Thyroid gland (tissue), 4 donors: ENCODE data around the gene GASK1B. TPM values are rescaled to one million over a fixed set of nuclear protein-coding genes. Genes with fewer than 3 reads are reported as not detected.

Experiments
- DNase-seq, 2 donors: peaks; one replicate each; pipeline ENCODE4 v3.0.0-alpha.2; 2019
- H3K27ac ChIP-seq, 3 donors: fragments of 200-600 bp; sonication (generic); 1 replicate in 2 of 3; 2 replicates in 1 of 3; pipeline ENCODE4 v1.5.1; 2016 to 2019; ENCODE audit warnings: mild to moderate bottlenecking in 1 of 3, moderate library complexity in 1 of 3
- H3K27me3 ChIP-seq: fragments of 200-600 bp; sonication (generic); one replicate; pipeline ENCODE4 v1.5.1; 2019
- H3K36me3 ChIP-seq, 2 donors: fragments of 200-600 bp; sonication (generic); one replicate each; pipeline ENCODE4 v1.5.1; 2016 to 2019
- H3K4me1 ChIP-seq, 2 donors: fragments of 200-600 bp; sonication (generic); one replicate each; pipeline ENCODE4 v1.5.1; 2017 to 2019
- H3K4me3 ChIP-seq, 3 donors: fragments of 200-600 bp; sonication (generic); replicated peaks in 1 of 3; 1 replicate in 2 of 3; 2 replicates in 1 of 3; pipeline ENCODE4 v1.5.1; 2016; ENCODE audit warnings: mild to moderate bottlenecking in 1 of 3
- H3K9me3 ChIP-seq: fragments of 200-600 bp; sonication (generic); one replicate; pipeline ENCODE4 v1.5.1; 2017
- CTCF ChIP-seq, 6 experiments: fragments of 200-600 bp in 3 of 6; fragments of 450-650 bp in 3 of 6; sonication (generic) in 3 of 6; IDR thresholded peaks; one replicate each; pipeline ENCODE4 v1.5.1; 2016 to 2019; ENCODE audit warnings: antibody characterized with exemption in 6 of 6, mild to moderate bottlenecking in 2 of 6, inconsistent platforms in 1 of 6, moderate library complexity in 1 of 6
- POLR2A ChIP-seq, 2 donors: fragments of 450-650 bp; IDR thresholded peaks; one replicate each; pipeline ENCODE4 v1.6.1; 2017; ENCODE audit warnings: antibody characterized with exemption in 2 of 2, mild to moderate bottlenecking in 2 of 2, moderate library complexity in 1 of 2
- WGBS, 2 donors: methylation state at CpG; one replicate each; pipeline ENCODE4 v1.1.5; 2017; 5-methylcytosine and 5-hydroxymethylcytosine counted together
- intact Hi-C: fragments of 100-400 bp; cut with DNase I; formaldehyde crosslinking; loops from one replicate; pipeline ENCODE4 v1.15.1; 2023
- total RNA-seq, 4 donors: library from RNA; depleted of rRNA; stranded (reverse); fragments of >200 nt; gene quantifications; one replicate each; pipeline ENCODE4 v1.2.3, GENCODE V29; 2016

Gene GASK1B
- total RNA-seq, 4 donors from 2014 or later: 16.0 to 27.9 (median 19.9) TPM

GRCh38 chr4:158128540-158128939, 44.3 kb downstream of the GASK1B start:
- H3K9me3 ChIP-seq: no peaks in the 10 kb centered on the region
- H3K27ac ChIP-seq: no peak overlapping the region
- 96% methylated on average over 5 of the region's 5 CpGs for WGBS, 2 donors
- H3K4me3 ChIP-seq: no peak overlapping the region
- H3K36me3 ChIP-seq: no peaks in the 10 kb centered on the region
- TF ChIP-seq POLR2A (IDR thresholded peaks at IDR 0.05) (no peak), CTCF (IDR thresholded peaks at IDR 0.05) (no peak)
- no peak for DNase-seq
- intact Hi-C loops: no loop called here
- H3K27me3 ChIP-seq: no peaks in the 10 kb centered on the region
- H3K4me1 ChIP-seq: no peaks in the 10 kb centered on the region

- Histone ChIP-seq H3K4me3 (no peak overlapping the region), H3K27me3 (no peaks in the 10 kb centered on the region), H3K9me3 (no peaks in the 10 kb centered on the region), H3K4me1 (no peaks in the 10 kb centered on the region), H3K36me3 (no peaks in the 10 kb centered on the region), H3K27ac (no peak overlapping the region)
- DNase-seq: no peak
- TF ChIP-seq CTCF (IDR thresholded peaks at IDR 0.05): no peak
- no peak for TF ChIP-seq POLR2A (IDR thresholded peaks at IDR 0.05)
- WGBS, 2 donors: 57 to 89% methylated on average over 1 of the region's 1 CpG
- intact Hi-C loops: no loop called here
Observed at GRCh38 chr4:158125310-158125709, 47.5 kb downstream of the GASK1B start.

Other genes with a start within 250 kb of the GASK1B start
- 10 to 100 TPM; 22.1 to 34.9 (median 29.6) TPM for gene TMEM144, start 37.5 kb upstream of the GASK1B start, total RNA-seq